Loucy (cell line): ENCODE data around the gene NEDD4L.

Source experiments
- H2AFZ ChIP-seq: fragments of 200-600 bp; sonication (generic); 2 replicates; pipeline ENCODE4 v1.6.0; 2016; ENCODE audit warnings: antibody characterized with exemption, mild to moderate bottlenecking, low read length, moderate library complexity
- H3F3A ChIP-seq: fragments of 200-600 bp; 2 replicates; pipeline ENCODE4 v1.6.0; 2016; ENCODE audit warnings: antibody characterized with exemption, low read depth, mild to moderate bottlenecking
- H3K27me3 ChIP-seq: fragments of 200-600 bp; sonication (generic); 2 replicates; pipeline ENCODE4 v1.6.1; 2014; ENCODE audit warnings: low read length, mild to moderate bottlenecking; ENCODE audit not compliant: insufficient read depth, poor library complexity, severe bottlenecking
- H3K36me3 ChIP-seq: fragments of 200-600 bp; sonication (generic); 2 replicates; pipeline ENCODE4 v1.6.1; 2016; ENCODE audit warnings: low read length; ENCODE audit not compliant: insufficient read depth
- H3K4me1 ChIP-seq: fragments of 200-600 bp; sonication (generic); 2 replicates; pipeline ENCODE4 v1.5.1; 2014; ENCODE audit warnings: low read length, mild to moderate bottlenecking; ENCODE audit not compliant: insufficient read depth, poor library complexity, severe bottlenecking
- H3K4me2 ChIP-seq: fragments of 200-600 bp; sonication (generic); 2 replicates; pipeline ENCODE4 v1.6.0; 2014; ENCODE audit warnings: antibody characterized with exemption, low read length, low read depth, mild to moderate bottlenecking; ENCODE audit not compliant: poor library complexity, severe bottlenecking
- H3K4me3 ChIP-seq: fragments of 200-600 bp; sonication (generic); 2 replicates; pipeline ENCODE4 v1.5.1; 2014; ENCODE audit warnings: low read length, mild to moderate bottlenecking, mixed read lengths; ENCODE audit not compliant: poor library complexity, severe bottlenecking
- H3K79me2 ChIP-seq: fragments of 200-600 bp; sonication (generic); 2 replicates; pipeline ENCODE4 v1.6.1; 2014; ENCODE audit warnings: low read length; ENCODE audit not compliant: insufficient read depth
- H3K9ac ChIP-seq: fragments of 200-600 bp; sonication (generic); 2 replicates; pipeline ENCODE4 v1.6.0; 2014; ENCODE audit warnings: mild to moderate bottlenecking, low read depth, low read length, moderate library complexity; ENCODE audit not compliant: poor library complexity, severe bottlenecking
- H3K9me2 ChIP-seq: fragments of 200-600 bp; sonication (generic); replicated peaks from 2 replicates; pipeline ENCODE4 v1.6.1; 2016; ENCODE audit warnings: low read depth, low read length, mixed read lengths
- H3K9me3 ChIP-seq: fragments of 200-600 bp; sonication (generic); 2 replicates; pipeline ENCODE4 v1.6.1; 2014; ENCODE audit warnings: mild to moderate bottlenecking, antibody characterized with exemption, low read length, low read depth; ENCODE audit not compliant: insufficient read depth
- H4K20me1 ChIP-seq: fragments of 200-600 bp; sonication (generic); 2 replicates; pipeline ENCODE4 v1.6.0; 2014; ENCODE audit warnings: antibody characterized with exemption, low read length, mild to moderate bottlenecking; ENCODE audit not compliant: insufficient read depth, poor library complexity, severe bottlenecking
- EZH2phosphoT487 ChIP-seq: fragments of 200-600 bp; IDR thresholded peaks from 2 replicates; pipeline ENCODE4 v1.6.1; 2018; ENCODE audit warnings: antibody characterized with exemption, mild to moderate bottlenecking, moderate library complexity, borderline replicate concordance
- TF ChIP-seq, protein P1 (sequence below): fragments of 200-600 bp; sonication (generic); conservative IDR thresholded peaks from 2 replicates; pipeline ENCODE4 v1.5.1; 2014; ENCODE audit warnings: mild to moderate bottlenecking, antibody characterized with exemption, low read length

The NEDD4L gene

DNA sequence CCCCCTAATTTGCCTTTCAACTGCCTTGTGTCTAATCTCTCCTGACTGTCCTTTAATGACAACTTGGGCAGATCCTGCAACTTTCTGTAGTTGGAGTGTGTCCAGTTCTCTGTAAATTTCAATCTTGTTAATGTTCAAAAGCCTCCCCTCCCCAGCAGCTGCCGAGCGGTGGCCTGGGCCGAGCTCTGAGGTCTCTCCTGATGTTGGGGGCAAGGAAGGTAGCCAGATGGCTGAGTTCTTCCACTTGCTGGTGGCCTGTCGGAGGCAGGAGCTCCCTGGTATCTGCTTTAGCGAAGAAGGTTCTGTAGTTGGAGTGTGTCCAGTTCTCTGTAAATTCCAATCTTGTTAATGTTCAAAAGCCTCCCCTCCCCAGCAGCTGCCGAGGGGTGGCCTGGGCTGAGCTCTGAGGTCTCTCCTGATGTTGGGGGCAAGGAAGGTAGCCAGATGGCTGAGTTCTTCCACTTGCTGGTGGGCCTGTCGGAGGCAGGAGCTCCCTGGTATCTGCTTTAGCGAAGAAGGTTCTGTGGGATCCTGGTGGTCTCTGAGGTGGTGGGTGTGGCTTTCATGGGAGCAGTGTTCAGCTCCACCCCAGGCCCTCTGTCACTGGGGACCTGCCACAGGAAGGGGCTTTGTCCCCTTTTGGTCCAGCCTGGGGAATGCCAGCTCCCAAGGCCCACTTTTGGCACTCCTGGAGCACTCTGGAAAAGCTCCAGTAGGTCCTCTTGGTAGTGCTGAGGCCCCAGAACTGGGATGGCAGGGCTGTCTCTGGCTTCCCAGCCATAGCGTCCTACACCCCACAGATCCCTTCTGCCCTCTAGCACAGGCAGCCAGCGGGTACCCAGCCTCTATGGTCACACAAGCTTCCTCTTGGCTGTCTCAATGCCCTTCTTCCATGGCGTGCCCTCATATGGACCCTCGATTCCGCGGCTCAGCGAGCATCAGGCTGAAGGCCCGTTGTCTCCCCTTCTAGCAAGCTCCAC is 373.0 kb downstream of the NEDD4L start:
- no peaks in the 10 kb centered on the region for H3K9me3 ChIP-seq
- H3K4me3 ChIP-seq: no peak overlapping the region
- no peaks in the 10 kb centered on the region for H3F3A ChIP-seq
- H3K4me1 ChIP-seq: no peaks in the 10 kb centered on the region
- H3K9ac ChIP-seq: no peak overlapping the region
- no peaks in the 10 kb centered on the region for H4K20me1 ChIP-seq
- H3K36me3 ChIP-seq: no peaks in the 10 kb centered on the region
- H3K9me2 ChIP-seq: no peaks in the 10 kb centered on the region
- no peak overlapping the region for H2AFZ ChIP-seq
- no peaks in the 10 kb centered on the region for H3K79me2 ChIP-seq
- no peaks in the 10 kb centered on the region for H3K27me3 ChIP-seq
- no peak overlapping the region for H3K4me2 ChIP-seq
- TF ChIP-seq, protein P1, sequence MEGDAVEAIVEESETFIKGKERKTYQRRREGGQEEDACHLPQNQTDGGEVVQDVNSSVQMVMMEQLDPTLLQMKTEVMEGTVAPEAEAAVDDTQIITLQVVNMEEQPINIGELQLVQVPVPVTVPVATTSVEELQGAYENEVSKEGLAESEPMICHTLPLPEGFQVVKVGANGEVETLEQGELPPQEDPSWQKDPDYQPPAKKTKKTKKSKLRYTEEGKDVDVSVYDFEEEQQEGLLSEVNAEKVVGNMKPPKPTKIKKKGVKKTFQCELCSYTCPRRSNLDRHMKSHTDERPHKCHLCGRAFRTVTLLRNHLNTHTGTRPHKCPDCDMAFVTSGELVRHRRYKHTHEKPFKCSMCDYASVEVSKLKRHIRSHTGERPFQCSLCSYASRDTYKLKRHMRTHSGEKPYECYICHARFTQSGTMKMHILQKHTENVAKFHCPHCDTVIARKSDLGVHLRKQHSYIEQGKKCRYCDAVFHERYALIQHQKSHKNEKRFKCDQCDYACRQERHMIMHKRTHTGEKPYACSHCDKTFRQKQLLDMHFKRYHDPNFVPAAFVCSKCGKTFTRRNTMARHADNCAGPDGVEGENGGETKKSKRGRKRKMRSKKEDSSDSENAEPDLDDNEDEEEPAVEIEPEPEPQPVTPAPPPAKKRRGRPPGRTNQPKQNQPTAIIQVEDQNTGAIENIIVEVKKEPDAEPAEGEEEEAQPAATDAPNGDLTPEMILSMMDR: no peak
- no peak for TF ChIP-seq EZH2phosphoT487

DNA sequence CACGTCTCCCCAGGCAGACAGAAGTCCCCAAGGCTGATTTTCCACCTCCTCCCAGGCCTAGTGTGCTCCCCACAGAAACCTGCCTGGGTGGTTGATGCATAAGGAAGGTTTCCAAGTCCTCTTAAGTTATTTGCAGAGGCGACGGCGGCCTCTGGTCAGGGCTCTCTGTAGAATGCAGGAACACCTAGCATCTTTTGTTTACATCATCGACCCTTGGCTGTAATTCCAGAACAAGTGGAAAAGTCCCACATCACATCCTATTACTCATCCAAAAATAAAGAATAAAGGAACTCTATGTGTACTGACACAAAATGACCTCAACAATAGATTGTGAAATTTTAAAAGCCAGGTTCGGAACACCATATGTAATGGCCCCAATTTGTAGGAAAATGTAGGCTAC is 373.7 kb downstream of the NEDD4L start:
- Histone ChIP-seq H3K9me2 (no peaks in the 10 kb centered on the region), H3K79me2 (no peaks in the 10 kb centered on the region), H3K9ac (no peak overlapping the region), H3K27me3 (no peaks in the 10 kb centered on the region), H3K4me1 (no peaks in the 10 kb centered on the region), H2AFZ (no peak overlapping the region), H3K4me2 (no peak overlapping the region), H3K36me3 (no peaks in the 10 kb centered on the region), H3K4me3 (no peak overlapping the region), H3K9me3 (no peaks in the 10 kb centered on the region), H3F3A (no peaks in the 10 kb centered on the region), H4K20me1 (no peaks in the 10 kb centered on the region)
- TF ChIP-seq EZH2phosphoT487: no peak
- TF ChIP-seq, protein P1: no peak

DNA sequence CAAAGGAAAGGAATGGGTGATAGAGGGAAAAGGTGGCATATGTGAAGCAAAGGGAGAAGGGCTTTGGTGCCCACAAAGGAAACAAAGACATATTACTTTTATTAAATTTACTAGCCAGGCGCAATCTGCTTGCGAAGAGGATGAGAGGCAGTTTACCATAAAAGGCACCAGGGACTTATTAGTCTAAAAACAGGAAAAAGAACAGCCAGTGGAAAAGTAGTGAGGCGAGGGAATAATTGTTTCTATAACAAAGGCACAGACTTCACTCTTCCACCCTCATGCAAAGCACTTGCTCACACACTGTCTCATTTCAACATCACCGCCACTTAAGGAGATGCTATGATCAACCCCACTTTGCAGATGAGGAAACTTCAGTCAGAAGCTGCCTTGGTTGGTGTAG is 374.3 kb downstream of the NEDD4L start:
- H3K4me1 ChIP-seq: no peaks in the 10 kb centered on the region
- H3K4me2 ChIP-seq: no peak overlapping the region
- H3K9ac ChIP-seq: no peak overlapping the region
- TF ChIP-seq, protein P1: no peak
- no peak for TF ChIP-seq EZH2phosphoT487
- no peaks in the 10 kb centered on the region for H3K36me3 ChIP-seq
- no peaks in the 10 kb centered on the region for H3K27me3 ChIP-seq
- no peak overlapping the region for H2AFZ ChIP-seq
- no peaks in the 10 kb centered on the region for H3K9me3 ChIP-seq
- no peaks in the 10 kb centered on the region for H3F3A ChIP-seq
- H3K9me2 ChIP-seq: no peaks in the 10 kb centered on the region
- H3K4me3 ChIP-seq: no peak overlapping the region
- no peaks in the 10 kb centered on the region for H4K20me1 ChIP-seq
- H3K79me2 ChIP-seq: no peaks in the 10 kb centered on the region
